Pancreas (tissue), 10 donors: Measurements from ENCODE around the gene UQCC5. TPM values are rescaled to one million over a fixed set of nuclear protein-coding genes. Genes with fewer than 3 reads are reported as not detected.

Experiments used
- ATAC-seq, 4 donors: fragments of 200-7000 bp; cut with Tn5 transposase; one replicate each; pipeline versions ENCODE4 v1.8.0 to v1.9.1; 2020; ENCODE audit warnings: mild to moderate bottlenecking in 4 of 4, moderate library complexity in 4 of 4
- DNase-seq, 6 donors: peaks; one replicate each; pipeline ENCODE4 v3.0.0-alpha.2; 2020
- FAIRE-seq: peaks from 2 replicates; lab custom pipeline; 2012; peaks lifted over from hg19 to GRCh38; lab: Jason Lieb, UNC
- H3K27ac ChIP-seq, 4 donors: fragments of 200-600 bp; sonication (generic); 1 replicate in 3 of 4; 2 replicates in 1 of 4; pipeline versions ENCODE4 v1.5.0 to v1.8.0; 2020
- H3K27me3 ChIP-seq, 4 donors: fragments of 200-600 bp; one replicate each; pipeline ENCODE4 v1.8.0; 2021
- H3K36me3 ChIP-seq, 3 donors: fragments of 200-600 bp; sonication (generic) in 1 of 3; one replicate each; pipeline versions ENCODE4 v1.5.0 to v1.8.0; 2020 to 2021
- H3K4me1 ChIP-seq, 3 donors: fragments of 200-600 bp; one replicate each; pipeline ENCODE4 v1.8.0; 2021
- H3K4me3 ChIP-seq, 4 donors: fragments of 200-600 bp; sonication (generic) in 2 of 4; one replicate each; pipeline versions ENCODE4 v1.5.0 to v1.8.0; 2020 to 2021
- H3K9me3 ChIP-seq, 4 donors: fragments of 200-600 bp; one replicate each; pipeline ENCODE4 v1.8.0; 2021
- WGBS, 2 donors: extraction: QIAGEN DNeasy Blood & Tissue Kit; methylation state at CpG; one replicate each; pipeline ENCODE4 v1.1.7; 2013; 5-methylcytosine and 5-hydroxymethylcytosine counted together
- intact Hi-C, 3 donors: fragments of 100-400 bp; cut with DNase I; formaldehyde crosslinking; loops; one replicate each; pipeline versions ENCODE4 v1.11.1 to v1.14.2; 2022
- polyA plus RNA-seq, 2 donors: library from polyadenylated mRNA; stranded (reverse); fragments of 200-250 nt; gene quantifications; one replicate each; pipeline ENCODE4 v1.2.3, GENCODE V29; 2013
- total RNA-seq, 6 donors: library from RNA; stranded (reverse); fragmentation: NEBNext Ultra II Directional in 4 of 6; extraction: Animal tissue kit (Norgen Biotek cat#: 25700) in 4 of 6; gene quantifications; one replicate each; pipeline versions ENCODE4 v1.2.1 to v1.2.4, GENCODE V29; 2021 to 2023
- TF ChIP-seq, protein P1 (sequence below), 4 donors: fragments of 200-600 bp; sonication (generic) in 3 of 4; IDR thresholded peaks; one replicate each; pipeline versions ENCODE4 v1.5.0 to v1.8.0; 2021; ENCODE audit warnings: antibody characterized with exemption in 4 of 4
- donor health status: healthy with polysubstance abuse.
- donor health status: DM: no; HTN: no; CAD: no; lungs with moderate emphysema.
- donor health status: DM: no; HTN: no; CAD: no.
- donor health status: control.
- donor health status: control.
- donor health status: Bipolar disorder and iron deficiency.
- donor health status: DM: yes; HTN: yes; CAD: no.
- donor health status: DM: no; HTN: no; CAD: no.
- donor health status: DM: no; HTN: no; CAD: no.
- donor health status: DM: yes; HTN: yes; CAD: no.

Gene UQCC5
- total and polyA plus RNA-seq, 8 donors = 5.0 to 41.8 (median 7.7) TPM

GRCh38 chr3:52533623-52534280 lies 2.7 kb upstream of the UQCC5 start, which contains the start of gene NT5DC2:
TSS of gene NT5DC2 (minus strand) at chr3:52533857. CDS start at chr3:52533737, 120 bp downstream.
- Histone ChIP-seq H3K27me3 (no peaks in the 10 kb centered on the region), H3K4me1 (peaks cover 1 to 14% (median 8%) of the 10 kb centered on the region in 3 donors), H3K36me3 (no peaks in the 10 kb centered on the region), H3K4me3 (peak within 1 kb of the TSS; percentile 19 to 57 (median 43)), H3K27ac (peak within 1 kb of the TSS in 2 of 4 donors; percentile 22 to 39), H3K9me3 (no peaks in the 10 kb centered on the region)
- DNase-seq (peak; percentile 39 to 85 (median 64)), FAIRE-seq (no peak), ATAC-seq (peak; percentile 9 to 47 (median 40))
- intact Hi-C loops = no loop called here
- TF ChIP-seq, protein P1, sequence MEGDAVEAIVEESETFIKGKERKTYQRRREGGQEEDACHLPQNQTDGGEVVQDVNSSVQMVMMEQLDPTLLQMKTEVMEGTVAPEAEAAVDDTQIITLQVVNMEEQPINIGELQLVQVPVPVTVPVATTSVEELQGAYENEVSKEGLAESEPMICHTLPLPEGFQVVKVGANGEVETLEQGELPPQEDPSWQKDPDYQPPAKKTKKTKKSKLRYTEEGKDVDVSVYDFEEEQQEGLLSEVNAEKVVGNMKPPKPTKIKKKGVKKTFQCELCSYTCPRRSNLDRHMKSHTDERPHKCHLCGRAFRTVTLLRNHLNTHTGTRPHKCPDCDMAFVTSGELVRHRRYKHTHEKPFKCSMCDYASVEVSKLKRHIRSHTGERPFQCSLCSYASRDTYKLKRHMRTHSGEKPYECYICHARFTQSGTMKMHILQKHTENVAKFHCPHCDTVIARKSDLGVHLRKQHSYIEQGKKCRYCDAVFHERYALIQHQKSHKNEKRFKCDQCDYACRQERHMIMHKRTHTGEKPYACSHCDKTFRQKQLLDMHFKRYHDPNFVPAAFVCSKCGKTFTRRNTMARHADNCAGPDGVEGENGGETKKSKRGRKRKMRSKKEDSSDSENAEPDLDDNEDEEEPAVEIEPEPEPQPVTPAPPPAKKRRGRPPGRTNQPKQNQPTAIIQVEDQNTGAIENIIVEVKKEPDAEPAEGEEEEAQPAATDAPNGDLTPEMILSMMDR (IDR thresholded peaks at IDR 0.05) = no peak
- 3 to 7% methylated on average over 14 to 91 of the region's 91 CpGs for WGBS, 2 donors

DNA sequence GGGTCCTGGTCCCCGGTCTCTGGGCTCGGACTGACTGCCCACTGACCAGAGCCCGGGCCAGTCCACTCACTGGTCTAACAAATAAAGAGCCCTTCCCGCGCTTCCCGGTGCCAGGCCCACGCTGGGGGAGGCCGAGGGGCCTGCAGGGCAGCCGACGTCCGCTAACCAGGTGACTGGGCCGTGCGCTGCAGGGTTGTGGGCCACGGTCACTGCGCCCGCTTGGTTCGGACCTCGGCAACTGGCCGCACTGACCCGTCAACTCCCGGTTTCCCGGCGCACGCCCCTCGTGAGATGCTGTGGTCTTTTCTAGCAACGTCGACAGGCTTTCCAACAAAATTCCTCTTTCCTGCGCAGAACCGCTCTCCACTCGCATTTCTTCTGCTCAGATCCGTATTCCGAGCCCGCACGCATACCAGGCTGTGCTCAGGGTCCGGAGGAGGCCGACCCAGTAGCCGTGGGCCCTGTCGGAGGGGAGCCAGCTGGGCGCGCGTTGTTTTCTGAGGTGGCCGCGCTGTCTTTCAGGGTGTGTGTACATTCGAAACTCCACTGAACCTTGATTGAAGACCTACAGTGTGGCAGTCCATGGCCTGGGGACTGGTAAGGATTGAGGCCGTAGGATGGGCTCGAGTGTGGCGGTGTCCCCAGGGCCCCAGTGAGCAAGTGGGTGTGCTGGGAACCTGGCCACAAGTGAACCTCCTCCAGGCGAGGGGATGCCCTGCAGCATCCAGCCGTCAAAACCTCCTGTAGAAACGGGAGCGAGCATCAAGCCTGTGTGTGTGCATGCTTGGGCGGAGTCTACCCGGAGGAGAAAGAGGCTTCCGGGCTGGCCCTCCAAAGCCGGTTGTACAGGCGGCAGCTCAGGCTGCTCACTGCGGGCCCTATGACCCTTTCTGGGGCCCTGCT lies 1.9 kb upstream of the UQCC5 start:
- H3K36me3 ChIP-seq = no peaks in the 10 kb centered on the region
- DNase-seq (peak in 5 of 6 donors; percentile 26 to 61 (median 48)), FAIRE-seq (no peak), ATAC-seq (no peak)
- no peaks in the 10 kb centered on the region for H3K27me3 ChIP-seq
- peak overlapping the region; percentile 19 to 57 (median 41) for H3K4me3 ChIP-seq
- intact Hi-C loops = no loop called here
- H3K9me3 ChIP-seq = no peaks in the 10 kb centered on the region
- 74 to 76% methylated on average over 55 to 57 of the region's 57 CpGs for WGBS, 2 donors
- H3K27ac ChIP-seq = peak overlapping the region in 2 of 4 donors; percentile 22 to 39
- TF ChIP-seq, protein P1 (IDR thresholded peaks at IDR 0.05) = no peak
- peaks cover 8 to 19% (median 12%) of the 10 kb centered on the region in 3 donors for H3K4me1 ChIP-seq

GRCh38 chr3:52535411-52536111 lies 844 bp upstream of the UQCC5 start:
- WGBS, 2 donors = 87 to 90% methylated on average over 19 of the region's 19 CpGs
- intact Hi-C loops = no loop called here
- ATAC-seq (no peak), DNase-seq (peak in 3 of 6 donors; percentile 17 to 38 (median 22)), FAIRE-seq (no peak)
- no peaks in the 10 kb centered on the region for H3K36me3 ChIP-seq
- H3K4me1 ChIP-seq = peaks cover 12 to 25% (median 13%) of the 10 kb centered on the region in 3 donors
- H3K27me3 ChIP-seq = no peaks in the 10 kb centered on the region
- peak overlapping the region in 1 of 4 donors; percentile 1 for H3K27ac ChIP-seq
- H3K4me3 ChIP-seq = peak overlapping the region in 2 of 4 donors; percentile 59 to 65
- TF ChIP-seq, protein P1 (IDR thresholded peaks at IDR 0.05) = no peak
- H3K9me3 ChIP-seq = no peaks in the 10 kb centered on the region

GRCh38 chr3:52536112-52536368 lies 365 bp upstream of the UQCC5 start:
- DNase-seq = no peak
- H3K4me3 ChIP-seq = peak overlapping the region in 2 of 4 donors; percentile 59 to 65
- ATAC-seq = no peak
- H3K9me3 ChIP-seq = no peaks in the 10 kb centered on the region
- H3K27ac ChIP-seq = peak overlapping the region in 1 of 4 donors; percentile 1
- FAIRE-seq = no peak
- TF ChIP-seq, protein P1 (IDR thresholded peaks at IDR 0.05) = no peak
- intact Hi-C loops = no loop called here
- no peaks in the 10 kb centered on the region for H3K36me3 ChIP-seq
- no peaks in the 10 kb centered on the region for H3K27me3 ChIP-seq
- WGBS, 2 donors = 6 to 8% methylated on average over 9 of the region's 9 CpGs
- peaks cover 12 to 25% (median 13%) of the 10 kb centered on the region in 3 donors for H3K4me1 ChIP-seq
